Activated T-helper 1 cell treated with anti-CD3 and anti-CD28 coated beads, Interleukin-2, amount 50 U/mL, for 16 hours (primary cell): ENCODE measurements around the gene CLCN2.

Experiments
- DNase-seq, 2 donors: peaks; one replicate each; pipeline ENCODE4 v3.0.0-alpha.2; 2020; ENCODE audit warnings: low read depth in 1 of 2, low spot score in 1 of 2

The CLCN2 gene

GRCh38 chr3:184299488-184300377 lies 61.7 kb downstream of the CLCN2 start:
- DNase-seq, result no peak

DNA sequence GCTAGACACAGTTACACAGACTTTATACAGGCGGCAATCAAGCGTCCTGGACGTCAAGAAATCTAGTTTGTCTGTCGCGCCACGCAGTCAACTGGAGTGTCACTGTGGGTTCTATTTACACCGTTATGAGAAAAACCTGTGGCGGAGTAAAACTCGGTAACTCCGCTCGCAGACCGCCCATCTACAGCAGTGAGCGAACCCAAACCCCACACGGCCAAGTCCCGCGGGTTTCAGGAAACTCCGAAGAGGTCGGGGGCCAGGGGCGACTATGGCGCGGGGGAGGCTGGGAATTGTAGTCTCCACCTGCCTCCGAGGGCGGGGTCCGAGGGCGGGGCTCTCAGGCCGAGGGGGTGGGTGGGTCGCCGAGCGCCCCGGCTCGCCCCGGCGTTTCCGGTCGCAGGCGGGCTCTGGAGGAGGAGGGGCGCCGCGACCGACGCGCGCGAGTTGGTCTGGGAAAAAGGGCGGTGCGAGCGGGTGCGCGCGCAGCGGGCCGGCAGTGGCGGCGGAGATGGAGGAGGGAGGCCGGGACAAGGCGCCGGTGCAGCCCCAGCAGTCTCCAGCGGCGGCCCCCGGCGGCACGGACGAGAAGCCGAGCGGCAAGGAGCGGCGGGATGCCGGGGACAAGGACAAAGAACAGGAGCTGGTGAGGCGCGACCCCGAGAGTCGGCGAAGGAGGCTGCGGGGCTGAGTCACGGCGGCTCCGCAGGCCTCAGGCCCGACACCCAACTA lies 62.5 kb downstream of the CLCN2 start, which contains the start of gene PSMD2:
PSMD2 (plus strand) TSS at position 483 of the 729 bp plus-strand sequence; CDS start at position 509, 26 bp downstream.
- peak; percentile 96 to 97 for DNase-seq

DNA sequence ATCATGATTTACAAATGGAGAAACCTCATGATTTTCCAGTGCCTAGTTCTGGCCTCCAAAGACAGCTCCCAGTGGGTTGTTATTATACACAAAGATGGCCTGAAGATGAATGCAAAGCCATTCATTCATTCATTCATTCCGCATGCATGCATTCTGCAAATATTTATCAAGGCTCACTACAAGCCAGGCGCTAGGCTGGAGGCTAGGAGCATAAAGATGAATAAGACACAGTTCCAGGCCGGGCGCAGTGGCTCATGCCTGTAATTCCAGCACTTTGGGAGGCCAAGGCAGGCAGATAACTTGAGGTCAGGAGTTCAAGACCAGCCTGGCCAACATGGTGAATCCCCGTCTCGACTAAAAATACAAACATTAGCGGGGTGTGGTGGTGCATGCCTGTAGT lies 64.8 kb downstream of the CLCN2 start:
- no peak for DNase-seq
